Smooth muscle cell (in vitro differentiated cells): Measurements from ENCODE around the gene ATXN10. TPM values are rescaled to one million over a fixed set of nuclear protein-coding genes. Genes with fewer than 3 reads are reported as not detected.

Experiments
- DNase-seq: peaks from one replicate; lab custom pipeline; 2025; ENCODE audit not compliant: unreplicated experiment; lab: John Stamatoyannopoulos, UW
- H2AFZ ChIP-seq: fragments of 200-600 bp; sonication (generic); 2 replicates; pipeline ENCODE4 v1.6.0; 2016; ENCODE audit warnings: antibody characterized with exemption, low read depth, mild to moderate bottlenecking
- H3F3A ChIP-seq: fragments of 200-600 bp; sonication (generic); 2 replicates; pipeline ENCODE4 v1.6.0; 2017; ENCODE audit warnings: antibody characterized with exemption, low read depth
- H3K27ac ChIP-seq: fragments of 200-600 bp; sonication (generic); 2 replicates; pipeline ENCODE4 v1.5.1; 2016; ENCODE audit warnings: low read depth, mild to moderate bottlenecking
- H3K27me3 ChIP-seq: fragments of 200-600 bp; sonication (generic); 2 replicates; pipeline ENCODE4 v1.6.1; 2016; ENCODE audit warnings: low read depth, mild to moderate bottlenecking
- H3K36me3 ChIP-seq: fragments of 200-600 bp; sonication (generic); 2 replicates; pipeline ENCODE4 v1.5.1; 2016; ENCODE audit warnings: low read depth
- H3K4me1 ChIP-seq: fragments of 200-600 bp; sonication (generic); 2 replicates; pipeline ENCODE4 v1.5.1; 2016; ENCODE audit warnings: low read depth
- H3K4me2 ChIP-seq: fragments of 200-600 bp; sonication (generic); 2 replicates; pipeline ENCODE4 v1.6.0; 2016; ENCODE audit warnings: mild to moderate bottlenecking
- H3K4me3 ChIP-seq: fragments of 200-600 bp; sonication (generic); 2 replicates; pipeline ENCODE4 v1.5.1; 2016; ENCODE audit warnings: mild to moderate bottlenecking
- H3K79me2 ChIP-seq: fragments of 200-600 bp; sonication (generic); 2 replicates; pipeline ENCODE4 v1.6.0; 2016; ENCODE audit warnings: low read depth, mild to moderate bottlenecking
- H3K9ac ChIP-seq: fragments of 200-600 bp; sonication (generic); 2 replicates; pipeline ENCODE4 v1.6.0; 2016; ENCODE audit warnings: low read depth
- H3K9me3 ChIP-seq: fragments of 200-600 bp; sonication (generic); replicated peaks from 2 replicates; pipeline ENCODE4 v1.5.1; 2016; ENCODE audit warnings: low read depth
- H4K20me1 ChIP-seq: fragments of 200-600 bp; sonication (generic); 2 replicates; pipeline ENCODE4 v1.6.0; 2016; ENCODE audit warnings: low read depth
- CTCF ChIP-seq: fragments of 200-600 bp; sonication (generic); IDR thresholded peaks from 2 replicates; pipeline ENCODE4 v1.5.1; 2017; ENCODE audit warnings: borderline replicate concordance, mild to moderate bottlenecking, antibody characterized with exemption; ENCODE audit not compliant: insufficient read depth, poor library complexity, severe bottlenecking
- WGBS: methylation state at CpG from one replicate; pipeline ENCODE4 v1.1.7; 2016; ENCODE audit warnings: low lambda C conversion rate; 5-methylcytosine and 5-hydroxymethylcytosine counted together
- polyA plus RNA-seq: library from polyadenylated mRNA; unstranded; fragments of >200 nt; fragmentation: Nextera tagmentation; extraction: Ambion mirVana; gene quantifications from 2 replicates; pipeline ENCODE4 v1.2.1, GENCODE V29; 2016
- total RNA-seq: library from RNA; depleted of rRNA; stranded (reverse); fragments of >200 nt; gene quantifications from 2 replicates; pipeline ENCODE4 v1.2.3, GENCODE V29; 2014

ATXN10 gene
- total and polyA plus RNA-seq, 2 experiments from 2014 or later: 117 to 131 TPM

GRCh38 chr22:45828841-45829240 is 157.2 kb downstream of the ATXN10 start:
- DNase-seq: no peak
- 97% methylated on average over 1 of the region's 1 CpG for WGBS

GRCh38 chr22:45830531-45831245 is 159.1 kb downstream of the ATXN10 start:
- no peak for DNase-seq
- peaks cover 15% of the 10 kb centered on the region for H4K20me1 ChIP-seq
- no peak overlapping the region for H3K4me3 ChIP-seq
- H3K9ac ChIP-seq: no peak overlapping the region
- TF ChIP-seq CTCF: no peak
- H3F3A ChIP-seq: peaks cover 4% of the 10 kb centered on the region
- H3K36me3 ChIP-seq: no peaks in the 10 kb centered on the region
- no peaks in the 10 kb centered on the region for H3K79me2 ChIP-seq
- 77% methylated on average over 3 of the region's 3 CpGs for WGBS
- no peaks in the 10 kb centered on the region for H3K4me1 ChIP-seq
- H3K4me2 ChIP-seq: peak overlapping the region; percentile 3
- H3K27me3 ChIP-seq: no peaks in the 10 kb centered on the region
- H3K9me3 ChIP-seq: no peaks in the 10 kb centered on the region
- H2AFZ ChIP-seq: no peak overlapping the region
- H3K27ac ChIP-seq: peak overlapping the region; percentile 48

More at GRCh38 chr22:45828841-45829240, 157.2 kb downstream of the ATXN10 start:
- H3F3A ChIP-seq: peaks cover 4% of the 10 kb centered on the region
- H2AFZ ChIP-seq: no peak overlapping the region
- no peak overlapping the region for H3K4me3 ChIP-seq
- H3K36me3 ChIP-seq: peaks cover 13% of the 10 kb centered on the region
- H3K4me1 ChIP-seq: no peaks in the 10 kb centered on the region
- no peaks in the 10 kb centered on the region for H3K9me3 ChIP-seq
- peaks cover 8% of the 10 kb centered on the region for H4K20me1 ChIP-seq
- H3K27me3 ChIP-seq: no peaks in the 10 kb centered on the region
- no peak overlapping the region for H3K27ac ChIP-seq
- no peak overlapping the region for H3K9ac ChIP-seq
- no peak overlapping the region for H3K4me2 ChIP-seq
- TF ChIP-seq CTCF: no peak
- no peaks in the 10 kb centered on the region for H3K79me2 ChIP-seq

GRCh38 chr22:45831394-45831793 is 159.8 kb downstream of the ATXN10 start:
- Histone ChIP-seq H3K36me3 (no peaks in the 10 kb centered on the region), H3K9ac (no peak overlapping the region), H4K20me1 (peaks cover 19% of the 10 kb centered on the region), H3K9me3 (no peaks in the 10 kb centered on the region), H3K4me1 (no peaks in the 10 kb centered on the region), H3K79me2 (no peaks in the 10 kb centered on the region), H3K27me3 (no peaks in the 10 kb centered on the region), H3K4me3 (no peak overlapping the region), H2AFZ (no peak overlapping the region), H3F3A (peaks cover 4% of the 10 kb centered on the region), H3K4me2 (peak overlapping the region; percentile 3), H3K27ac (peak overlapping the region; percentile 48)
- DNase-seq: no peak
- peak; percentile 8 for TF ChIP-seq CTCF
- 90% methylated on average over 2 of the region's 2 CpGs for WGBS

- Histone ChIP-seq H3K4me3 (no peak overlapping the region), H3K9ac (no peak overlapping the region), H3K4me2 (no peak overlapping the region), H3K27me3 (no peaks in the 10 kb centered on the region), H3K36me3 (no peaks in the 10 kb centered on the region), H3K27ac (no peak overlapping the region), H3K9me3 (no peaks in the 10 kb centered on the region), H3K79me2 (no peaks in the 10 kb centered on the region), H3F3A (peaks cover 4% of the 10 kb centered on the region), H4K20me1 (peaks cover 25% of the 10 kb centered on the region), H2AFZ (no peak overlapping the region), H3K4me1 (no peaks in the 10 kb centered on the region)
- TF ChIP-seq CTCF: no peak
- WGBS: 87% methylated on average over 2 of the region's 2 CpGs
- DNase-seq: no peak
Measured at GRCh38 chr22:45832180-45832579, 160.5 kb downstream of the ATXN10 start.
